GM19035 (cell line): ENCODE measurements around the gene STK33.

ENCODE experiments used
- ATAC-seq: cut with Tn5 transposase; IDR thresholded peaks from one replicate; pipeline ENCODE4 v1.9.1; 2021; ENCODE audit not compliant: unreplicated experiment

Gene STK33

GRCh38 chr11:8357891-8358566 is 236.0 kb downstream of the STK33 start:
- no peak for ATAC-seq

GRCh38 chr11:8357505-8357888 is 236.5 kb downstream of the STK33 start:
- ATAC-seq = no peak

GRCh38 chr11:8356721-8357504 is 237.1 kb downstream of the STK33 start:
- no peak for ATAC-seq

GRCh38 chr11:8356216-8356615 is 237.8 kb downstream of the STK33 start:
- no peak for ATAC-seq

DNA sequence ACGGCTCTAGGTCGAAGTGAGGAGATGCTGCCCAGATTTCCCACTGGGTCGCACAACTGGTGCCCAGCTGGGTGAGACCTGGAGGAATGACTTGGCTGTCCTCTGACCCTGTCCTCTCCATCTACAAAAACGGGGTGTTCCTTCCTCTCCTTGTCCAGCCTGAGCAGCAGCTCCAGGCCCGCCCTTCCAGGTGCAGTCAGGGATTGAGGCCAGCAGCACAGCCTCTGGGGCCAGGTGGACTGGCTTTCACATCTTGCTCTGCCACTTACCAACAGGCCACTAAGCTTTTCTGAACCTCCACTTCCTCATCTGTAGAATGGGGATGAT is 238.6 kb downstream of the STK33 start:
- no peak for ATAC-seq

DNA sequence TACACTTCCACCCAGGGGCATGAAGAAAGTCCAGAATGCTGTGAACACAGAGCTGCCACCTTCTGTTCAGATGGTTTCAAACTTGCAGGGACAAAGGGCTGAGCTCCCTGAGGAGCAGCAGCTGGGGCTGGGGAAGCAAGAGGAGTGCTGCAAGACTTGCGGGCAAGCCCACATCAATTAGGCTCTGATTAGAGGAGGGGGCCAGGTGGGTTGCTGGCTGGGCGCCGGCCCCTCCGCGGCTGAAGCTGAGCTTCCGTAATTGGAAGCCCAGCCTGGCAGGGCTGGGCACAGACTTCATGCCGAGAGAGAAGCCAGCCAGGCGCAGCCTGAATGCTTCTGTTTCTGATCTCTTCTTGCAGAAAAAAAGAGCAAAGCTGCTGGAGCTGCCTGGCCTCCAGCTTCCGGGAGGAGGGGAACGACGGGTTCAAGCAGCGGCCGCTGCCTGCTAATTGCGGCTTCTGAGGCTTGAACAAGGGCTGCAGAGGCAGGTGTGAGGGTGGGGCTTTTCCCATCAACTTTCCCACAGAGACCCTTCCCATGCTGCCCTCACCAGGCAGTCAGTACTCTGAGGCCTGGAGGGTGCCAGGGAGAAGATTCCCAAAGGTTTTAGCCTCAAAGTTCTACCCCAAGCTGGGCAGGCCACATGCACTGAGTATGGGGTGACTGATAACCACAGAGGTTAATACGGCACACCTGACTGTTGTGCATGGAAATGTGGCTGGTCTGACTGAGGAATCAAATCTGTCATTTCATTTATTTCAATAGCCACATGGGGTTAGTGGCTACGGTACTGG is 239.2 kb downstream of the STK33 start:
- no peak for ATAC-seq

DNA sequence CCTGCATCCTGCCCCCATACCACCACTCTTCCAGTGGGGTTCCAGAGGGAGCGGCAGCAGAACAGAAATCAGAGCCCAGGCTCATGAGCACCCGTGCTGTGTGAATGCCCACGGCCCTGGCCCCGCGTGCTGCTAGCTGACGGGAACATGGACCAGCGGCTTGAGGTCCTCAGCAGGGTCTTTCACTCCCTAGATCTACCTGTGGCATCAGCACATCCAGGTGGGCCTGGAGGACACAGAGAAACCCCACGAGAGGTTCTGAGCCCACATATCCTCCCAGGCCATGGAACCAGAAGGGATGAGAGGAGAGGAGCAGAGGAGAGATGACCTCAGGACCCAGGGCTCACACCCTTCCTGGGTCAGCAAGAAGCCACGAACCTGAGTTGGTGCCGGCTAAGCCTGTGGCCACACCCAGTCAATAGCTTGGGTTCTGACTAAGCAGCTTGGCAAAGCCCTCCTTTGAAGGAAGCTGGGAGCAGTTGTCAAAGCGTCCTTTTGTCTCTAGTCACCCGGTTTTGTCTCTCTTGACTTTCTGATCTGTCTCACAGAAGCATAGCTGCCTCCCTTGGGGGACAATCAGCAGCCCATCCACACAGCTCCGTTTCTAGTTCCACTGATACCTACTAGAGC is 241.0 kb downstream of the STK33 start:
- ATAC-seq = no peak

GRCh38 chr11:8352103-8352875 is 241.7 kb downstream of the STK33 start:
- ATAC-seq = no peak

DNA sequence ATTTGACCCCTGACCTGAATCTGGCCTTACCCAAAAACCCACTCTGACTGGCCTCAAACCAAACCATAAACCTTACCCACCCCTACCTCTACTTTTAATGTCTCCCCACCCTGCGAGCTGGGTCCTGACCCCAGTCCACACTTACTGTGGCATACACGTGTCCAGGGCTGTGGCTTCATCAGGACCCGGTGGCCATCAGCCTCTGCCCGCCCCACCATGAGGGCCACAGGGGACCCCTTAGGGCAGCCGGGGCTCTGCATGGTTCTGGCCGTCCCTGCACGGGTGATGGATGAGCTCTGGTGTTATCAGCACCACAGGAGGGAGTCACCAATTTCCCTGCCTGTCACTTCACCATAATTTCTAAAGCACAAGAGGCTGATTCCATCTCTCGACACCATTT is 242.8 kb downstream of the STK33 start:
- ATAC-seq = no peak

GRCh38 chr11:8347978-8348377 is 246.1 kb downstream of the STK33 start:
- ATAC-seq = no peak

- no peak for ATAC-seq
Observed at GRCh38 chr11:8346157-8346755, 247.8 kb downstream of the STK33 start.

DNA sequence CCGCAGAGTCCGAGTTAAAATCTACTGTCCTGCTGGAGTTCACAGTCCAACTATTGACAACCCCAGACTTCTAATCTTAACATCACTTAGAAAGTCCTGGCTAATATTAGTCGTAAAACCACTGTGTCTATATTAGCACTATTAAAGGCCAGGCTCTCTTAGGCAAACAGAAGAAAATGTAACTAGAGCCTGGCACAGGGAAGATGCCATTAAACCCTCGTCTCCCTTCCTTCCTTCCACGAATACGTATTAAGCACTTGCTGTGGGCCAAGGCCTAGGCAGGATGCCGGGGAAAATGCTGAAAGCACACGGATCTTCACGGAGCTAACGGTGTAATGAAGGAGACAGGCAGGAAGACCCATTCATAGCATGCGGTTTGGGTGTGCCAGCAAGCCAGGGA is 248.8 kb downstream of the STK33 start:
- ATAC-seq = no peak

DNA sequence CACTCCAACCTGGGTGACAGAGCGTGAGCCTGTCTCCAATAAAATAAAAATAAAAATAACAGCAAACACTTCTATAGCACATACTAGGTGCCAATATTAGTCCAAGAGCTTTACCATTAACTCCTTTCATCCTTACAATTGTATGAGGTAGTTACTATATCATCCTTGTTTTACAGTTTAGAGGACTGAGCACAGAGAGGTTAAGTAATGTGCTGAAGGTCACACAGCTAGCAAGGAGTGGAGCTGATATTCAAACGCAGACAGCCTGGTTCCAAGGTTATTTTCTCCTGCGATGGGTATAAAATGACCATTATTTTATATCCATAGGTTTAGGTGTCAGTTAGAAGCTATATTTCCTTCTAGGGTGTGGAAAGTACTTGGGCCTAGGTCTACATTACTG is 249.7 kb downstream of the STK33 start:
- ATAC-seq = no peak

GRCh38 chr11:8342821-8343681 is 251.0 kb downstream of the STK33 start:
- peak; percentile 76 for ATAC-seq

- no peak for ATAC-seq
Observed at GRCh38 chr11:8341996-8342395, 252.0 kb downstream of the STK33 start.
